Sigmoid colon (tissue), 7 donors: ENCODE data around the gene CHRNA4. TPM values are rescaled to one million over a fixed set of nuclear protein-coding genes. Genes with fewer than 3 reads are reported as not detected.

Experiments used
- DNase-seq: peaks from one replicate; pipeline ENCODE4 v3.0.0-alpha.2; 2019
- H3K27ac ChIP-seq, 4 donors: fragments of 200-600 bp; sonication (generic); one replicate each; pipeline ENCODE4 v1.5.1; 2016 to 2019; ENCODE audit warnings: mild to moderate bottlenecking in 1 of 4
- H3K27me3 ChIP-seq, 3 donors: fragments of 200-600 bp; sonication (generic); one replicate each; pipeline ENCODE4 v1.5.1; 2019; ENCODE audit warnings: mild to moderate bottlenecking in 1 of 3
- H3K36me3 ChIP-seq, 4 donors: fragments of 200-600 bp; sonication (generic); one replicate each; pipeline ENCODE4 v1.5.1; 2016 to 2019
- H3K4me1 ChIP-seq, 4 donors: fragments of 200-600 bp; sonication (generic); one replicate each; pipeline ENCODE4 v1.5.1; 2017 to 2019
- H3K4me3 ChIP-seq, 4 donors: fragments of 200-600 bp; sonication (generic); one replicate each; pipeline ENCODE4 v1.5.1; 2017 to 2019; ENCODE audit warnings: mild to moderate bottlenecking in 2 of 4, moderate library complexity in 1 of 4
- H3K9me3 ChIP-seq, 4 donors: fragments of 200-600 bp in 3 of 4; sonication (generic) in 3 of 4; one replicate each; pipeline versions ENCODE4 v1.5.1 to v1.6.1; 2013 to 2019
- CTCF ChIP-seq, 4 experiments: fragments of 450-650 bp in 3 of 4; fragments of 200-600 bp in 1 of 4; IDR thresholded peaks; one replicate each; pipeline ENCODE4 v1.5.1; 2016 to 2019; ENCODE audit warnings: antibody characterized with exemption in 4 of 4, mild to moderate bottlenecking in 3 of 4, moderate library complexity in 2 of 4
- EP300 ChIP-seq, 4 donors: sonication (generic); formaldehyde crosslinking; IDR thresholded peaks; one replicate each; pipeline ENCODE4 v1.6.1; 2017; ENCODE audit warnings: antibody characterized with exemption in 4 of 4
- POLR2A ChIP-seq, 2 donors: fragments of 450-650 bp; IDR thresholded peaks; one replicate each; pipeline ENCODE4 v1.6.1; 2016; ENCODE audit warnings: antibody characterized with exemption in 2 of 2, mild to moderate bottlenecking in 2 of 2, moderate library complexity in 2 of 2
- POLR2AphosphoS5 ChIP-seq, 4 donors: sonication (generic); formaldehyde crosslinking; IDR thresholded peaks; one replicate each; pipeline ENCODE4 v1.6.1; 2017; ENCODE audit warnings: antibody characterized with exemption in 4 of 4
- WGBS, 2 donors: extraction: QIAGEN DNeasy Blood & Tissue Kit; methylation state at CpG; one replicate each; pipeline ENCODE4 v1.1.7; 2013; 5-methylcytosine and 5-hydroxymethylcytosine counted together
- intact Hi-C: fragments of 100-400 bp; cut with DNase I; formaldehyde crosslinking; loops from one replicate; pipeline ENCODE4 v1.15.1; 2023
- polyA plus RNA-seq, 3 donors: library from polyadenylated mRNA; stranded (reverse); fragments of 200-250 nt; gene quantifications; one replicate each; pipeline ENCODE4 v1.2.3, GENCODE V29; 2013
- total RNA-seq, 4 donors: library from RNA; depleted of rRNA; stranded (reverse); fragments of >200 nt; gene quantifications; one replicate each; pipeline ENCODE4 v1.1.0, GENCODE V29; 2016
- donor health status: healthy with polysubstance abuse.
- donor health status: Bipolar disorder and iron deficiency.
- donor health status: healthy.

CHRNA4 gene
- total and polyA plus RNA-seq, 7 donors, result 0.07 to 1.1 TPM; not detected in 5

GRCh38 chr20:63379296-63379695 is 18.1 kb upstream of the CHRNA4 start:
- WGBS, 2 donors, result 80 to 82% methylated on average over 11 of the region's 11 CpGs
- H3K36me3 ChIP-seq, result no peaks in the 10 kb centered on the region
- intact Hi-C loops, result no loop called here
- no peak overlapping the region for H3K27ac ChIP-seq
- TF ChIP-seq POLR2AphosphoS5 (IDR thresholded peaks at IDR 0.05), result no peak
- H3K27me3 ChIP-seq, result peaks cover 13 to 100% (median 61%) of the 10 kb centered on the region in 3 donors
- no peaks in the 10 kb centered on the region for H3K9me3 ChIP-seq
- no peaks in the 10 kb centered on the region for H3K4me1 ChIP-seq
- H3K4me3 ChIP-seq, result no peak overlapping the region
- no peak for DNase-seq

GRCh38 chr20:63378626-63379025 is 17.5 kb upstream of the CHRNA4 start:
- no peak for TF ChIP-seq CTCF (IDR thresholded peaks at IDR 0.05)
- TF ChIP-seq EP300 (IDR thresholded peaks at IDR 0.05), result no peak
- TF ChIP-seq POLR2AphosphoS5 (IDR thresholded peaks at IDR 0.05), result no peak
- TF ChIP-seq POLR2A (IDR thresholded peaks at IDR 0.05), result no peak
- Histone ChIP-seq H3K36me3 (no peaks in the 10 kb centered on the region), H3K27me3 (peaks cover 13 to 99% (median 68%) of the 10 kb centered on the region in 3 donors), H3K4me1 (no peaks in the 10 kb centered on the region), H3K27ac (no peak overlapping the region), H3K4me3 (no peak overlapping the region), H3K9me3 (no peaks in the 10 kb centered on the region)
- no peak for DNase-seq
- 65 to 66% methylated on average over 12 of the region's 12 CpGs for whole genome bisulfite sequencing, 2 donors
- intact Hi-C loops, result no loop called here

GRCh38 chr20:63377951-63378381 is 16.8 kb upstream of the CHRNA4 start:
- Histone ChIP-seq H3K27me3 (peaks cover 13 to 99% (median 70%) of the 10 kb centered on the region in 3 donors), H3K27ac (no peak overlapping the region), H3K4me3 (no peak overlapping the region), H3K4me1 (no peaks in the 10 kb centered on the region), H3K36me3 (no peaks in the 10 kb centered on the region), H3K9me3 (no peaks in the 10 kb centered on the region)
- no peak for DNase-seq
- no peak for TF ChIP-seq CTCF (IDR thresholded peaks at IDR 0.05)
- no peak for TF ChIP-seq POLR2AphosphoS5 (IDR thresholded peaks at IDR 0.05)
- TF ChIP-seq EP300 (IDR thresholded peaks at IDR 0.05), result no peak
- no peak for TF ChIP-seq POLR2A (IDR thresholded peaks at IDR 0.05)
- intact Hi-C loops, result no loop called here
- WGBS, 2 donors, result 32 to 39% methylated on average over 15 of the region's 15 CpGs

- no peak overlapping the region for H3K27ac ChIP-seq
- no peaks in the 10 kb centered on the region for H3K9me3 ChIP-seq
- no peaks in the 10 kb centered on the region for H3K4me1 ChIP-seq
- 11 to 23% methylated on average over 32 of the region's 32 CpGs for WGBS, 2 donors
- no peak for DNase-seq
- no peak overlapping the region for H3K4me3 ChIP-seq
- H3K27me3 ChIP-seq, result peaks cover 13 to 99% (median 66%) of the 10 kb centered on the region in 3 donors
- no peaks in the 10 kb centered on the region for H3K36me3 ChIP-seq
- intact Hi-C loops, result no loop called here
- TF ChIP-seq POLR2AphosphoS5 (IDR thresholded peaks at IDR 0.05) (no peak), CTCF (IDR thresholded peaks at IDR 0.05) (no peak), POLR2A (IDR thresholded peaks at IDR 0.05) (no peak), EP300 (IDR thresholded peaks at IDR 0.05) (no peak)
These were observed 16.2 kb upstream of the CHRNA4 start for GRCh38 chr20:63377256-63377941.

- TF ChIP-seq POLR2A (IDR thresholded peaks at IDR 0.05) (no peak), EP300 (IDR thresholded peaks at IDR 0.05) (no peak), CTCF (IDR thresholded peaks at IDR 0.05) (no peak), POLR2AphosphoS5 (IDR thresholded peaks at IDR 0.05) (no peak)
- WGBS, 2 donors, result 53 to 58% methylated on average over 31 of the region's 31 CpGs
- DNase-seq, result no peak
- Histone ChIP-seq H3K27me3 (peaks cover 13 to 95% (median 58%) of the 10 kb centered on the region in 3 donors), H3K4me1 (no peaks in the 10 kb centered on the region), H3K4me3 (no peak overlapping the region), H3K27ac (no peak overlapping the region), H3K9me3 (no peaks in the 10 kb centered on the region), H3K36me3 (no peaks in the 10 kb centered on the region)
- intact Hi-C loops, result no loop called here
These were observed 15.4 kb upstream of the CHRNA4 start for GRCh38 chr20:63376283-63377250.
